Measurements from ENCODE around the gene CIAO2A.

GRCh38 chr15:64070106-64070505 lies 23.5 kb downstream of the CIAO2A start:
- no peak for TF ChIP-seq EZH2phosphoT487 (IDR thresholded peaks at IDR 0.05; ENCODE audit: low read depth, severe bottlenecking, unreplicated experiment)
- TF ChIP-seq, protein P1, sequence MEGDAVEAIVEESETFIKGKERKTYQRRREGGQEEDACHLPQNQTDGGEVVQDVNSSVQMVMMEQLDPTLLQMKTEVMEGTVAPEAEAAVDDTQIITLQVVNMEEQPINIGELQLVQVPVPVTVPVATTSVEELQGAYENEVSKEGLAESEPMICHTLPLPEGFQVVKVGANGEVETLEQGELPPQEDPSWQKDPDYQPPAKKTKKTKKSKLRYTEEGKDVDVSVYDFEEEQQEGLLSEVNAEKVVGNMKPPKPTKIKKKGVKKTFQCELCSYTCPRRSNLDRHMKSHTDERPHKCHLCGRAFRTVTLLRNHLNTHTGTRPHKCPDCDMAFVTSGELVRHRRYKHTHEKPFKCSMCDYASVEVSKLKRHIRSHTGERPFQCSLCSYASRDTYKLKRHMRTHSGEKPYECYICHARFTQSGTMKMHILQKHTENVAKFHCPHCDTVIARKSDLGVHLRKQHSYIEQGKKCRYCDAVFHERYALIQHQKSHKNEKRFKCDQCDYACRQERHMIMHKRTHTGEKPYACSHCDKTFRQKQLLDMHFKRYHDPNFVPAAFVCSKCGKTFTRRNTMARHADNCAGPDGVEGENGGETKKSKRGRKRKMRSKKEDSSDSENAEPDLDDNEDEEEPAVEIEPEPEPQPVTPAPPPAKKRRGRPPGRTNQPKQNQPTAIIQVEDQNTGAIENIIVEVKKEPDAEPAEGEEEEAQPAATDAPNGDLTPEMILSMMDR (IDR thresholded peaks at IDR 0.05; ENCODE audit: poor library complexity), result no peak
- TF ChIP-seq EZH2 (IDR thresholded peaks at IDR 0.05; ENCODE audit: borderline replicate concordance), result no peak
